ENCODE measurements around the gene SMARCD3.

DNA sequence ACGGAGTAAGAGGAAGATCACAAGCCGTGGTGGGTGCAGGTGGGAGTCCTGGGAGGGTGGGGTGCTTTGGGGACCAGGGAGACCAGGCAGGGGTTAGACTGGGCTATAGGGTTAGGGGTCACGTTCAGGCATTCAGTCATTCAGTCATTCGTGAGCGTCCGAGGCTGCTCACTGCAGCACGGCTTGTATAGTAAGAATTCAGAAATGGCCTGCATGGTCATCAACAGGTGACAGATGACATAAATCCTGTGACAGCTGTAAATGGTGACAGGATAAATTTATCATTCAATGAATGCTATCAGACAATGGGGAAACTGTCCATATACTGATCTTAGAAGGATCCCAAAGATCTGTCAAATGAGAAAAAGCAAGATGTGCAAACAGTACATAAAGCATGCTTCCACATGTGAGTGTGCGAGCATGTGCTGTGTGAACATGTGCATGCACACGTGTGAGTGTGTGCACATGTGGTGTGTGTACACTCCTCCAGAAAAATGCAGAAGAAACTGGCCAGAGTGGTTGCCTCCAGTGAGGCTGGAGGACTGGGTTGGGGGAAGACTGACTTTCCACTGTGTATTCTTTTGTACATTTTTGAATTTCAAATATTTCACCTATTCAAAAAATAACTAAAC is 32.0 kb upstream of the SMARCD3 start:
- TF ChIP-seq, protein P1, sequence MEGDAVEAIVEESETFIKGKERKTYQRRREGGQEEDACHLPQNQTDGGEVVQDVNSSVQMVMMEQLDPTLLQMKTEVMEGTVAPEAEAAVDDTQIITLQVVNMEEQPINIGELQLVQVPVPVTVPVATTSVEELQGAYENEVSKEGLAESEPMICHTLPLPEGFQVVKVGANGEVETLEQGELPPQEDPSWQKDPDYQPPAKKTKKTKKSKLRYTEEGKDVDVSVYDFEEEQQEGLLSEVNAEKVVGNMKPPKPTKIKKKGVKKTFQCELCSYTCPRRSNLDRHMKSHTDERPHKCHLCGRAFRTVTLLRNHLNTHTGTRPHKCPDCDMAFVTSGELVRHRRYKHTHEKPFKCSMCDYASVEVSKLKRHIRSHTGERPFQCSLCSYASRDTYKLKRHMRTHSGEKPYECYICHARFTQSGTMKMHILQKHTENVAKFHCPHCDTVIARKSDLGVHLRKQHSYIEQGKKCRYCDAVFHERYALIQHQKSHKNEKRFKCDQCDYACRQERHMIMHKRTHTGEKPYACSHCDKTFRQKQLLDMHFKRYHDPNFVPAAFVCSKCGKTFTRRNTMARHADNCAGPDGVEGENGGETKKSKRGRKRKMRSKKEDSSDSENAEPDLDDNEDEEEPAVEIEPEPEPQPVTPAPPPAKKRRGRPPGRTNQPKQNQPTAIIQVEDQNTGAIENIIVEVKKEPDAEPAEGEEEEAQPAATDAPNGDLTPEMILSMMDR (IDR thresholded peaks at IDR 0.05 in 2 of 3, conservative IDR thresholded peaks at IDR 0.05 in 1 of 3; ENCODE audit: insufficient read depth in 2 of 3, low read depth in 1 of 3, low read length in 3 of 3): no peak
- no peak for TF ChIP-seq EZH2 (IDR thresholded peaks at IDR 0.05; ENCODE audit: borderline replicate concordance, low read depth, low read length)
- no peak for TF ChIP-seq ARID2 (IDR thresholded peaks at IDR 0.05)
- no peak for TF ChIP-seq JUN (IDR thresholded peaks at IDR 0.05; ENCODE audit: borderline replicate concordance, low read depth, low read length)
- no peak for TF ChIP-seq JUN (CRISPR knock-in tag; IDR thresholded peaks at IDR 0.05; ENCODE audit: borderline replicate concordance)
- TF ChIP-seq FOXM1 (IDR thresholded peaks at IDR 0.05; ENCODE audit: low read depth): no peak
- TF ChIP-seq FOXM1 (CRISPR knock-in tag; IDR thresholded peaks at IDR 0.05; ENCODE audit: low read depth): no peak
- TF ChIP-seq TOE1 (IDR thresholded peaks at IDR 0.05; ENCODE audit: borderline replicate concordance): no peak
- no peak for TF ChIP-seq TOE1 (CRISPR knock-in tag; IDR thresholded peaks at IDR 0.05; ENCODE audit: borderline replicate concordance, low read depth)
- TF ChIP-seq NFE2L1 (tag; IDR thresholded peaks at IDR 0.05; ENCODE audit: borderline replicate concordance, low read depth): no peak
- TF ChIP-seq ZNF431 (CRISPR knock-in tag; IDR thresholded peaks at IDR 0.05): no peak
- TF ChIP-seq, protein P2, sequence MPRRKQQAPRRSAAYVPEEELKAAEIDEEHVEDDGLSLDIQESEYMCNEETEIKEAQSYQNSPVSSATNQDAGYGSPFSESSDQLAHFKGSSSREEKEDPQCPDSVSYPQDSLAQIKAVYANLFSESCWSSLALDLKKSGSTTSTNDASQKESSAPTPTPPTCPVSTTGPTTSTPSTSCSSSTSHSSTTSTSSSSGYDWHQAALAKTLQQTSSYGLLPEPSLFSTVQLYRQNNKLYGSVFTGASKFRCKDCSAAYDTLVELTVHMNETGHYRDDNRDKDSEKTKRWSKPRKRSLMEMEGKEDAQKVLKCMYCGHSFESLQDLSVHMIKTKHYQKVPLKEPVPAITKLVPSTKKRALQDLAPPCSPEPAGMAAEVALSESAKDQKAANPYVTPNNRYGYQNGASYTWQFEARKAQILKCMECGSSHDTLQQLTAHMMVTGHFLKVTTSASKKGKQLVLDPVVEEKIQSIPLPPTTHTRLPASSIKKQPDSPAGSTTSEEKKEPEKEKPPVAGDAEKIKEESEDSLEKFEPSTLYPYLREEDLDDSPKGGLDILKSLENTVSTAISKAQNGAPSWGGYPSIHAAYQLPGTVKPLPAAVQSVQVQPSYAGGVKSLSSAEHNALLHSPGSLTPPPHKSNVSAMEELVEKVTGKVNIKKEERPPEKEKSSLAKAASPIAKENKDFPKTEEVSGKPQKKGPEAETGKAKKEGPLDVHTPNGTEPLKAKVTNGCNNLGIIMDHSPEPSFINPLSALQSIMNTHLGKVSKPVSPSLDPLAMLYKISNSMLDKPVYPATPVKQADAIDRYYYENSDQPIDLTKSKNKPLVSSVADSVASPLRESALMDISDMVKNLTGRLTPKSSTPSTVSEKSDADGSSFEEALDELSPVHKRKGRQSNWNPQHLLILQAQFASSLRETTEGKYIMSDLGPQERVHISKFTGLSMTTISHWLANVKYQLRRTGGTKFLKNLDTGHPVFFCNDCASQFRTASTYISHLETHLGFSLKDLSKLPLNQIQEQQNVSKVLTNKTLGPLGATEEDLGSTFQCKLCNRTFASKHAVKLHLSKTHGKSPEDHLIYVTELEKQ (CRISPR knock-in tag; IDR thresholded peaks at IDR 0.05): no peak
- TF ChIP-seq EGR1 (conservative IDR thresholded peaks at IDR 0.05): no peak
- TF ChIP-seq CBX5 (IDR thresholded peaks at IDR 0.05; ENCODE audit: borderline replicate concordance, low read depth): no peak

Measured in K562 (cell line).